SK-N-SH (cell line): Measurements from ENCODE around the gene CHCHD3. TPM values are rescaled to one million over a fixed set of nuclear protein-coding genes. Genes with fewer than 3 reads are reported as not detected.

Source experiments
- CTCF ChIA-PET: fragments of 300-600, 350-600 bp; formaldehyde crosslinking; extraction: SDS; loops from one replicate; lab custom pipeline; 2021; lab: Yijun Ruan, JAX
- POLR2A ChIA-PET: fragments of 350-600 bp; sonication (Branson Sonifier 250); formaldehyde crosslinking; extraction: SDS; loops from one replicate; lab custom pipeline; 2020; ENCODE audit warnings: antibody characterized with exemption, inconsistent platforms; lab: Yijun Ruan, JAX
- DNase-seq: peaks from one replicate; pipeline ENCODE4 v3.0.0; 2012
- H2AFZ ChIP-seq: fragments of 200-600 bp; sonication (generic); 2 replicates; pipeline ENCODE4 v1.8.1; 2016; ENCODE audit warnings: antibody characterized with exemption, mild to moderate bottlenecking, low read depth
- H3F3A ChIP-seq: fragments of 200-600 bp; sonication (generic); replicated peaks from 2 replicates; pipeline ENCODE3; 2016; ENCODE audit warnings: antibody characterized with exemption, mild to moderate bottlenecking; ENCODE audit not compliant: insufficient read depth
- H3K27ac ChIP-seq, 2 experiments: fragments of 200-500 bp in 1 of 2; fragments of 200-600 bp in 1 of 2; sonication (Bioruptor generic) in 1 of 2; sonication (generic), shearing (Covaris generic) in 1 of 2; 2 replicates each; pipeline versions ENCODE4 v1.5.1 to v1.6.1; 2014 to 2016; ENCODE audit warnings: low read depth in 2 of 2, inconsistent platforms in 1 of 2, low read length in 1 of 2, mild to moderate bottlenecking in 1 of 2, mixed read lengths in 1 of 2
- H3K27me3 ChIP-seq: fragments of 200-600 bp; sonication (generic), shearing (Covaris generic); 2 replicates; pipeline ENCODE4 v1.6.1; 2016; ENCODE audit warnings: mixed run types; ENCODE audit not compliant: insufficient read depth
- H3K36me3 ChIP-seq, 2 experiments: fragments of 200-500 bp in 1 of 2; fragments of 200-600 bp in 1 of 2; sonication (Bioruptor generic) in 1 of 2; sonication (generic) in 1 of 2; replicated peaks in 1 of 2; 2 replicates each; pipeline versions ENCODE3 to v1.5.1; 2014 to 2016; ENCODE audit warnings: low read length in 1 of 2, mild to moderate bottlenecking in 1 of 2; ENCODE audit not compliant: insufficient read depth in 2 of 2, control insufficient read depth in 1 of 2
- H3K4me1 ChIP-seq, 2 experiments: fragments of 200-500 bp in 1 of 2; fragments of 200-600 bp in 1 of 2; sonication (Bioruptor generic) in 1 of 2; sonication (generic), shearing (Covaris generic) in 1 of 2; 2 replicates each; pipeline versions ENCODE4 v1.5.1 to v1.6.1; 2014 to 2016; ENCODE audit warnings: low read depth in 1 of 2, low read length in 1 of 2, mixed run types in 1 of 2; ENCODE audit not compliant: insufficient read depth in 2 of 2, control insufficient read depth in 1 of 2
- H3K4me2 ChIP-seq: fragments of 200-600 bp; sonication (generic), shearing (Covaris generic); 2 replicates; pipeline ENCODE4 v1.6.1; 2017; ENCODE audit warnings: mixed run types
- H3K4me3 ChIP-seq, 2 experiments: fragments of 200-500 bp in 1 of 2; fragments of 200-600 bp in 1 of 2; sonication (Bioruptor generic) in 1 of 2; sonication (generic), shearing (Covaris generic) in 1 of 2; 2 replicates each; pipeline versions ENCODE4 v1.5.1 to v1.8.1; 2014 to 2016; ENCODE audit warnings: low read depth in 2 of 2, inconsistent platforms in 1 of 2, low read length in 1 of 2, mild to moderate bottlenecking in 1 of 2, mixed read lengths in 1 of 2, moderate library complexity in 1 of 2
- H3K79me2 ChIP-seq: fragments of 200-600 bp; sonication (generic); 2 replicates; pipeline ENCODE4 v1.8.1; 2017; ENCODE audit warnings: mild to moderate bottlenecking; ENCODE audit not compliant: insufficient read depth
- H3K9ac ChIP-seq: fragments of 200-600 bp; sonication (generic); 2 replicates; pipeline ENCODE4 v1.6.1; 2017; ENCODE audit warnings: mixed run types
- H3K9me2 ChIP-seq: fragments of 200-600 bp; sonication (generic); 2 replicates; pipeline ENCODE4 v1.6.1; 2017; ENCODE audit warnings: mixed run types
- H3K9me3 ChIP-seq: fragments of 200-600 bp; sonication (generic); 2 replicates; pipeline ENCODE4 v1.6.1; 2017; ENCODE audit warnings: mixed run types, mild to moderate bottlenecking, moderate library complexity
- H4K20me1 ChIP-seq: fragments of 200-600 bp; sonication (generic); 2 replicates; pipeline ENCODE4 v1.6.1; 2017; ENCODE audit warnings: mild to moderate bottlenecking, mixed run types; ENCODE audit not compliant: insufficient read depth
- CHD2 ChIP-seq: fragments of 150-350 bp; IDR thresholded peaks from 2 replicates; pipeline ENCODE4 v1.6.1; 2018; ENCODE audit warnings: low read length; ENCODE audit not compliant: partially characterized antibody
- ELF1 ChIP-seq: IDR thresholded peaks from 2 replicates; pipeline ENCODE4 v1.4.0; 2012
- EP300 ChIP-seq, 2 experiments: IDR thresholded peaks; 2 replicates each; pipeline versions ENCODE4 v1.4.0 to v1.6.1; 2012; ENCODE audit warnings: borderline replicate concordance in 1 of 2, low read depth in 1 of 2, low read length in 1 of 2
- EZH2phosphoT487 ChIP-seq: fragments of 200-600 bp; sonication (generic); IDR thresholded peaks from 2 replicates; pipeline ENCODE4 v1.6.1; 2017; ENCODE audit warnings: low read depth, mixed run types, mild to moderate bottlenecking, antibody characterized with exemption, moderate library complexity, borderline replicate concordance
- GATA2 ChIP-seq: sonication (generic); formaldehyde crosslinking; IDR thresholded peaks from 2 replicates; pipeline ENCODE4 v1.5.0; 2020; ENCODE audit warnings: mild to moderate bottlenecking, missing genetic modification reagents
- JUND ChIP-seq: IDR thresholded peaks from 2 replicates; pipeline ENCODE4 v1.4.0; 2012
- NRF1 ChIP-seq: IDR thresholded peaks from 2 replicates; pipeline ENCODE4 v1.6.1; 2012; ENCODE audit warnings: low read depth, mild to moderate bottlenecking, low read length
- POLR2AphosphoS5 ChIP-seq: IDR thresholded peaks from 2 replicates; pipeline ENCODE4 v1.6.1; 2012; ENCODE audit warnings: low read depth, low read length
- RFX5 ChIP-seq: IDR thresholded peaks from 2 replicates; pipeline ENCODE4 v1.6.1; 2012; ENCODE audit warnings: mild to moderate bottlenecking, improper control_type of control experiment, low read length
- RXRA ChIP-seq: IDR thresholded peaks from 2 replicates; pipeline ENCODE4 v1.4.0; 2012; ENCODE audit warnings: low read depth, mild to moderate bottlenecking, borderline replicate concordance
- SIN3A ChIP-seq: IDR thresholded peaks from 2 replicates; pipeline ENCODE4 v1.6.1; 2012; ENCODE audit warnings: low read depth, mild to moderate bottlenecking, low read length, moderate library complexity, borderline replicate concordance
- TAF1 ChIP-seq: IDR thresholded peaks from 2 replicates; pipeline ENCODE4 v1.6.1; 2012; ENCODE audit warnings: low read depth, mild to moderate bottlenecking, low read length, moderate library complexity, borderline replicate concordance
- TCF12 ChIP-seq: IDR thresholded peaks from 2 replicates; pipeline ENCODE4 v1.4.0; 2012
- TEAD4 ChIP-seq: IDR thresholded peaks from 2 replicates; pipeline ENCODE4 v1.4.0; 2012; ENCODE audit warnings: mild to moderate bottlenecking, borderline replicate concordance; ENCODE audit not compliant: insufficient read depth
- YY1 ChIP-seq: IDR thresholded peaks from 2 replicates; pipeline ENCODE4 v1.4.0; 2012; ENCODE audit warnings: low read depth, mild to moderate bottlenecking
- WGBS: methylation state at CpG from one replicate; pipeline ENCODE4 v1.1.6; 2017; ENCODE audit warnings: low lambda C conversion rate; 5-methylcytosine and 5-hydroxymethylcytosine counted together
- polyA plus RNA-seq, 3 experiments: library from polyadenylated mRNA; depleted of rRNA; stranded (reverse); fragments of >200 nt; gene quantifications; 2 replicates each; pipeline ENCODE4 v1.2.3, GENCODE V29; 2012
- TF ChIP-seq, protein P1 (sequence below): IDR thresholded peaks from 2 replicates; pipeline ENCODE4 v1.4.0; 2012; ENCODE audit warnings: low read depth
- TF ChIP-seq, protein P2 (sequence below): IDR thresholded peaks from 2 replicates; pipeline ENCODE4 v1.6.1; 2012; ENCODE audit warnings: mild to moderate bottlenecking, low read depth, low read length, moderate library complexity
- TF ChIP-seq, protein P3 (sequence below): IDR thresholded peaks from 2 replicates; pipeline ENCODE4 v1.4.0; 2012; ENCODE audit warnings: low read depth, borderline replicate concordance
- TF ChIP-seq, protein P4 (sequence below): fragments of 150-350 bp; IDR thresholded peaks from 2 replicates; pipeline ENCODE4 v1.6.1; 2017; ENCODE audit warnings: antibody characterized with exemption, low read length, low read depth, borderline replicate concordance
- TF ChIP-seq, protein P5 (sequence below): fragments of 150-350 bp; IDR thresholded peaks from 2 replicates; pipeline ENCODE4 v1.6.1; 2016; ENCODE audit warnings: mild to moderate bottlenecking, low read depth, low read length

The CHCHD3 gene
- polyA plus RNA-seq, 1 of the 3 experiments (the other 2 are of a cell fraction): 97.1 TPM

DNA sequence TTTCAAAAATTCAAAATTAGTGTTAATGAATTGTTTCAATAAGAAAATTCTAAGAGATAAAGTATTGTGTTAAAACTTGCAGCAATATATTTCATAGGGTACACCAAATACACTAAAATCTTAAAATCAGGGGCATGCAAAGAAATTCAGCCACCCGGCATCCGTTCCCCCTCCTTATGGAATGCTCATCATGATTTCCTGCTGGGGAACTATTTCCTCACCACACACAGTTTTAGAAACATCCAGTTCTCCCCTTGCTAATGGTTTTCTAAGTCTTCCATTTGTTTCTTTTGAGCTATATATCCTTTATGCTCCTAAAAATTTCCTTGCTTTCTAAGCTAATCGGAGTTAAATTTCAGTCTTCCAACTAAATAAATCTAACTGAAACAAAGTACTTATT is 60.7 kb downstream of the CHCHD3 start:
- TF ChIP-seq, protein P1, sequence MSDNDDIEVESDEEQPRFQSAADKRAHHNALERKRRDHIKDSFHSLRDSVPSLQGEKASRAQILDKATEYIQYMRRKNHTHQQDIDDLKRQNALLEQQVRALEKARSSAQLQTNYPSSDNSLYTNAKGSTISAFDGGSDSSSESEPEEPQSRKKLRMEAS: no peak
- TF ChIP-seq POLR2AphosphoS5 (no peak), TEAD4 (no peak), EP300 (IDR thresholded peaks at IDR 0.05; ENCODE audit: borderline replicate concordance in 1 of 2, low read depth in 1 of 2, low read length in 1 of 2) (no peak), GATA2 (CRISPR knock-in tag) (no peak), SIN3A (no peak), TCF12 (no peak), EZH2phosphoT487 (no peak)
- TF ChIP-seq, protein P2, sequence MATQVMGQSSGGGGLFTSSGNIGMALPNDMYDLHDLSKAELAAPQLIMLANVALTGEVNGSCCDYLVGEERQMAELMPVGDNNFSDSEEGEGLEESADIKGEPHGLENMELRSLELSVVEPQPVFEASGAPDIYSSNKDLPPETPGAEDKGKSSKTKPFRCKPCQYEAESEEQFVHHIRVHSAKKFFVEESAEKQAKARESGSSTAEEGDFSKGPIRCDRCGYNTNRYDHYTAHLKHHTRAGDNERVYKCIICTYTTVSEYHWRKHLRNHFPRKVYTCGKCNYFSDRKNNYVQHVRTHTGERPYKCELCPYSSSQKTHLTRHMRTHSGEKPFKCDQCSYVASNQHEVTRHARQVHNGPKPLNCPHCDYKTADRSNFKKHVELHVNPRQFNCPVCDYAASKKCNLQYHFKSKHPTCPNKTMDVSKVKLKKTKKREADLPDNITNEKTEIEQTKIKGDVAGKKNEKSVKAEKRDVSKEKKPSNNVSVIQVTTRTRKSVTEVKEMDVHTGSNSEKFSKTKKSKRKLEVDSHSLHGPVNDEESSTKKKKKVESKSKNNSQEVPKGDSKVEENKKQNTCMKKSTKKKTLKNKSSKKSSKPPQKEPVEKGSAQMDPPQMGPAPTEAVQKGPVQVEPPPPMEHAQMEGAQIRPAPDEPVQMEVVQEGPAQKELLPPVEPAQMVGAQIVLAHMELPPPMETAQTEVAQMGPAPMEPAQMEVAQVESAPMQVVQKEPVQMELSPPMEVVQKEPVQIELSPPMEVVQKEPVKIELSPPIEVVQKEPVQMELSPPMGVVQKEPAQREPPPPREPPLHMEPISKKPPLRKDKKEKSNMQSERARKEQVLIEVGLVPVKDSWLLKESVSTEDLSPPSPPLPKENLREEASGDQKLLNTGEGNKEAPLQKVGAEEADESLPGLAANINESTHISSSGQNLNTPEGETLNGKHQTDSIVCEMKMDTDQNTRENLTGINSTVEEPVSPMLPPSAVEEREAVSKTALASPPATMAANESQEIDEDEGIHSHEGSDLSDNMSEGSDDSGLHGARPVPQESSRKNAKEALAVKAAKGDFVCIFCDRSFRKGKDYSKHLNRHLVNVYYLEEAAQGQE: no peak
- TF ChIP-seq, protein P3, sequence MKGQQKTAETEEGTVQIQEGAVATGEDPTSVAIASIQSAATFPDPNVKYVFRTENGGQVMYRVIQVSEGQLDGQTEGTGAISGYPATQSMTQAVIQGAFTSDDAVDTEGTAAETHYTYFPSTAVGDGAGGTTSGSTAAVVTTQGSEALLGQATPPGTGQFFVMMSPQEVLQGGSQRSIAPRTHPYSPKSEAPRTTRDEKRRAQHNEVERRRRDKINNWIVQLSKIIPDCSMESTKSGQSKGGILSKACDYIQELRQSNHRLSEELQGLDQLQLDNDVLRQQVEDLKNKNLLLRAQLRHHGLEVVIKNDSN: no peak
- Histone ChIP-seq H3K9me3 (0 out of 2 replicates have a peak, but pooled peaks cover 1% of the 10 kb centered on the region), H3K9me2 (no peaks in the 10 kb centered on the region), H3K9ac (no peak overlapping the region), H3K4me1 (peaks cover 0 to 17% of the 10 kb centered on the region in 2 experiments; a peak in 2 of 4 replicates), H3K4me3 (no peak overlapping the region), H3K27me3 (no peaks in the 10 kb centered on the region), H3K27ac (no peak overlapping the region), H2AFZ (no peak overlapping the region), H3K79me2 (peaks cover 26% of the 10 kb centered on the region), H3K36me3 (peaks cover 21 to 35% of the 10 kb centered on the region in 2 experiments), H3F3A (peaks cover 12% of the 10 kb centered on the region), H3K4me2 (no peak overlapping the region), H4K20me1 (no peaks in the 10 kb centered on the region)
- WGBS: 77% methylated on average over 3 of the region's 3 CpGs
- POLR2A ChIA-PET: no interaction called here
- no peak for DNase-seq
- CTCF ChIA-PET: interaction anchor here (1.4 to 2.0 kb wide), 4 partner anchors 11 to 30 kb away, joined by 5 to 9 read pairs (median 6); no protein-coding TSS in a partner anchor

DNA sequence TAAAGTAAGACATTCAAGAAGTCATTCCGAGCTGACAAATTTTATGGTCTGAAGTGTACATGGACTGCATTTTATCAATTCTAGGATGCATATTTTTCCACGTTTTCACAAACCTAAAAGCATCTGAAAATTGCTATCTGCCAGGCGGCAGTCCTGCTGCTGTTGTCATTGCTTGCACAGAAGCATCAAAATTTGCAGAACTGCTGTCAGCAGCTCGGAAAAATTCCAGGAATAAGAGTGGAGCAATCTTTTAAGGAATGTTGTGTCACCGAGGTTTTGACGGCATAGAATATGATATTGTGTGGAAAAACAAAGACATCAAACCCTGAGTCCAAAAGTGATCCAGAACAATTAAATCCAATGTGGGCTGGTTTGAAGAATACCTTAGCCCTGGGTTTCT is 61.4 kb downstream of the CHCHD3 start:
- DNase-seq: no peak
- 97% methylated on average over 6 of the region's 6 CpGs for WGBS
- CTCF ChIA-PET: interaction anchor here (1.5 kb wide), 1 partner anchor 30 kb away, joined by 5 read pairs; no protein-coding TSS in a partner anchor
- no peak overlapping the region for H3K4me3 ChIP-seq
- peaks cover 0 to 17% of the 10 kb centered on the region in 2 experiments; a peak in 2 of 4 replicates for H3K4me1 ChIP-seq
- H3K27me3 ChIP-seq: no peaks in the 10 kb centered on the region
- no peaks in the 10 kb centered on the region for H3K9me2 ChIP-seq
- no peak overlapping the region for H3K9ac ChIP-seq
- no peaks in the 10 kb centered on the region for H3K9me3 ChIP-seq
- H3K4me2 ChIP-seq: no peak overlapping the region
- peaks cover 21 to 35% of the 10 kb centered on the region in 2 experiments for H3K36me3 ChIP-seq
- H3F3A ChIP-seq: peaks cover 12% of the 10 kb centered on the region
- POLR2A ChIA-PET: no interaction called here
- no peaks in the 10 kb centered on the region; the same call in 1 of the 2 replicates for H4K20me1 ChIP-seq
- H2AFZ ChIP-seq: no peak overlapping the region
- H3K27ac ChIP-seq: no peak overlapping the region
- TF ChIP-seq JUND (no peak), YY1 (no peak), NRF1 (no peak), CHD2 (no peak), RXRA (no peak), TAF1 (no peak), TCF12 (no peak), ELF1 (no peak), SIN3A (no peak), EZH2phosphoT487 (no peak), RFX5 (no peak)
- TF ChIP-seq, protein P1: no peak
- TF ChIP-seq, protein P4, sequence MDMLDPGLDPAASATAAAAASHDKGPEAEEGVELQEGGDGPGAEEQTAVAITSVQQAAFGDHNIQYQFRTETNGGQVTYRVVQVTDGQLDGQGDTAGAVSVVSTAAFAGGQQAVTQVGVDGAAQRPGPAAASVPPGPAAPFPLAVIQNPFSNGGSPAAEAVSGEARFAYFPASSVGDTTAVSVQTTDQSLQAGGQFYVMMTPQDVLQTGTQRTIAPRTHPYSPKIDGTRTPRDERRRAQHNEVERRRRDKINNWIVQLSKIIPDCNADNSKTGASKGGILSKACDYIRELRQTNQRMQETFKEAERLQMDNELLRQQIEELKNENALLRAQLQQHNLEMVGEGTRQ: no peak
- TF ChIP-seq, protein P5, sequence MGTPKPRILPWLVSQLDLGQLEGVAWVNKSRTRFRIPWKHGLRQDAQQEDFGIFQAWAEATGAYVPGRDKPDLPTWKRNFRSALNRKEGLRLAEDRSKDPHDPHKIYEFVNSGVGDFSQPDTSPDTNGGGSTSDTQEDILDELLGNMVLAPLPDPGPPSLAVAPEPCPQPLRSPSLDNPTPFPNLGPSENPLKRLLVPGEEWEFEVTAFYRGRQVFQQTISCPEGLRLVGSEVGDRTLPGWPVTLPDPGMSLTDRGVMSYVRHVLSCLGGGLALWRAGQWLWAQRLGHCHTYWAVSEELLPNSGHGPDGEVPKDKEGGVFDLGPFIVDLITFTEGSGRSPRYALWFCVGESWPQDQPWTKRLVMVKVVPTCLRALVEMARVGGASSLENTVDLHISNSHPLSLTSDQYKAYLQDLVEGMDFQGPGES: no peak
- H3K79me2 ChIP-seq: peaks cover 24% of the 10 kb centered on the region
